ENCODE data around the gene GTF2H1.

DNA sequence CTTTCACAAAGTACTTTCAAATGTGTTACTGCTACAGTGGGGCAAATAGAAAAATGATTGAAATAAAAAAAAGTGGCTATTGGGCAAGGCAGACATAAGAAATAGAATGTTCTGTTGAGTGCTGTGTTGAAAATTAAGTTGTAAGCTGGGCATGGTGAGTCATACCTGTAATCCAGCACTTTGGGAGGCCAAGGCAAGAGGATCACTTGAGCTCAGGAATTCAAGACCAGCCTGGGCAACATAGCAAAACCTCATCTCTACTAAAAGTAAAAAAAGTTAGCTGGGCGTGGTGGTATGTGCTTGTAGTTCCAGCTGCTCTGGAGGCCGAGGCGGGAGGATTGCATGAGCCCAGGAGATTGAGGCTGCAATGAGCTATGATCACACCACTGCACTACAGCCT, 45.1 kb downstream of the GTF2H1 start:
- TF ChIP-seq POLR2AphosphoS5 (IDR thresholded peaks at IDR 0.05) = no peak
- no peak for TF ChIP-seq CTCF (IDR thresholded peaks at IDR 0.05)
